ENCODE results near the gene ERN1. TPM values are rescaled to one million over a fixed set of nuclear protein-coding genes. Genes with fewer than 3 reads are reported as not detected.

The ERN1 gene
- total RNA-seq, 1 experiment from 2014 or later: 6.5 TPM

DNA sequence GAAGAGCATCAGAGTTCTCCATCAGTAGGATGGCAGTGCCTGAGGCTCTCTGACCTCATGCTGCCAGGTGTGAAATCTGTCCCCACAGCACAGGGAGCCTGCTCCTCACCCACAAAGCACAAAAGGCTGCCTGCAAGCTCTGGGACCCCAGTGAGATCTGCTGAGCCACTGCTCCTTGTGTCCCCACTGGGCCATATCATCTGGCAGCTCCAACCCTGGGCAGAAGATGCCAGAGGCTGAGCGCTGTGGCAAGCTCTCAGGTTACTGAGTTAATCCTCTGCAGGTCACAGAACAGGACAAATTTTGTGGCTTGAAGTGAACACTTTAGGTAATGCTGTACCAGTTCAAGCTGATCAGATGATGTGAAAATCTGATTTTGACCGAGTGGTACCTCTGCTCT lies 26.7 kb upstream of the ERN1 start:
- Mint-ChIP-seq H3K9me3 (no peaks in the 10 kb centered on the region), H3K4me3 (no peak overlapping the region), H3K36me3 (peaks cover 11% of the 10 kb centered on the region), H3K4me1 (peaks cover 25% of the 10 kb centered on the region), H3K27me3 (ENCODE audit: low read depth) (no peaks in the 10 kb centered on the region), H3K27ac (no peak overlapping the region)
- ATAC-seq: no peak
- TF ChIP-seq GABPB1 (CRISPR knock-in tag; IDR thresholded peaks at IDR 0.05) (no peak), GRHL2 (CRISPR knock-in tag; IDR thresholded peaks at IDR 0.05; ENCODE audit: insufficient replicate concordance, severe bottlenecking) (no peak), KAT7 (CRISPR knock-in tag; IDR thresholded peaks at IDR 0.05; ENCODE audit: borderline replicate concordance) (no peak), ZNF671 (CRISPR knock-in tag; IDR thresholded peaks at IDR 0.05) (no peak), GTF2I (CRISPR knock-in tag; conservative IDR thresholded peaks at IDR 0.05) (no peak), MXD4 (CRISPR knock-in tag; IDR thresholded peaks at IDR 0.05; ENCODE audit: borderline replicate concordance) (no peak), ZNF232 (CRISPR knock-in tag; IDR thresholded peaks at IDR 0.05) (no peak), NFE2L1 (CRISPR knock-in tag; IDR thresholded peaks at IDR 0.05) (no peak), SMAD3 (CRISPR knock-in tag; IDR thresholded peaks at IDR 0.05; ENCODE audit: borderline replicate concordance) (no peak), ELF4 (CRISPR knock-in tag; IDR thresholded peaks at IDR 0.05; ENCODE audit: low read depth) (no peak), MYBL2 (CRISPR knock-in tag; IDR thresholded peaks at IDR 0.05) (no peak), ZNF396 (CRISPR knock-in tag; IDR thresholded peaks at IDR 0.05; ENCODE audit: borderline replicate concordance) (no peak)
- TF ChIP-seq, protein P1, sequence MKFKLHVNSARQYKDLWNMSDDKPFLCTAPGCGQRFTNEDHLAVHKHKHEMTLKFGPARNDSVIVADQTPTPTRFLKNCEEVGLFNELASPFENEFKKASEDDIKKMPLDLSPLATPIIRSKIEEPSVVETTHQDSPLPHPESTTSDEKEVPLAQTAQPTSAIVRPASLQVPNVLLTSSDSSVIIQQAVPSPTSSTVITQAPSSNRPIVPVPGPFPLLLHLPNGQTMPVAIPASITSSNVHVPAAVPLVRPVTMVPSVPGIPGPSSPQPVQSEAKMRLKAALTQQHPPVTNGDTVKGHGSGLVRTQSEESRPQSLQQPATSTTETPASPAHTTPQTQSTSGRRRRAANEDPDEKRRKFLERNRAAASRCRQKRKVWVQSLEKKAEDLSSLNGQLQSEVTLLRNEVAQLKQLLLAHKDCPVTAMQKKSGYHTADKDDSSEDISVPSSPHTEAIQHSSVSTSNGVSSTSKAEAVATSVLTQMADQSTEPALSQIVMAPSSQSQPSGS (CRISPR knock-in tag; IDR thresholded peaks at IDR 0.05; ENCODE audit: borderline replicate concordance, low read depth): no peak
- no peak for DNase-seq (ENCODE audit: low spot score)
- ChIA-PET POLR2A (interaction anchor here (0.6 to 1.2 kb wide), 2 partner anchors 10 to 389 kb away, joined by 3 to 6 read pairs; no protein-coding TSS in a partner anchor), CTCF (no interaction called here)

DNA sequence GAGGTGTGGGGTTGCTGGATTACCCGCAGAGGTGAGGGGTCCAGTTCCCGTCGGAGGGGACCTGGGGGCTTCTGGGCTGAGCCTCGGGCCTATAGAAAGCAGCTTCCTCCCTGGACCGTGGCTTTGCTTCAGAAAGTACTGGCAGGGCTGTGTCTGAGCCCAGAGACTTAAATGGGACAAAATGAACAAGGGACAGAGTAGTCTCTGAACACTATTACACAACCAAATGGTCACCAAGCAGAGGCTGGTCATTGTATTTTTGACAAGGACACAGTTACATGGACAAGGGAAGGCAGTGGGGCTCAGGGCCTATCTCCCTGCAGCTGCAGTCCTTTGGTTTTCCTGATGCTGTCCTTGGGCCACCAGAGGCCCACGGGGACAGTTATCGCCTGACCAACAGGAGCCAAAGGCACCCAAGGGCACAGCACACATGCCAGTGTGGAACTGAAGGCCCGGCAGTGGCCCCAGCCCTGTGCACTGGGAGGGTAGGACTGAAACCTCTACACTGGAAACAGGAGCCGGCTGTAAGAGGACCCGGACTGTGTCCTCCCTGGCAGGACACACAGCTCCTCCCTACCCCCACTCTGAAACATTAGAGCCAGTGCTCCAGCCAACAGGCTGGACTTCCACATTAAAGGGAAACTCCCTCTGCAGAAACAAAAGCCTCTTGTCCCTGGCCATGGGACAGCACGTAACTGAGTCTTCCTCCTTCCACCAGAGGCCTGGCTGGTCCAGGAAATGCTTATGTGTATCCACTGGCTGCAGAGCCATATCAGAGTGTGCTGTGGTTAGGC lies 26.0 kb upstream of the ERN1 start:
- CTCF ChIA-PET: interaction anchor here (0.8 kb wide), 1 partner anchor 126 kb away, joined by 3 read pairs; no protein-coding TSS in a partner anchor
- Mint-ChIP-seq H3K9me3 (no peaks in the 10 kb centered on the region), H3K4me1 (peaks cover 25% of the 10 kb centered on the region), H3K36me3 (peaks cover 11% of the 10 kb centered on the region), H3K4me3 (no peak overlapping the region), H3K27me3 (ENCODE audit: low read depth) (no peaks in the 10 kb centered on the region), H3K27ac (no peak overlapping the region)
- TF ChIP-seq, protein P2, sequence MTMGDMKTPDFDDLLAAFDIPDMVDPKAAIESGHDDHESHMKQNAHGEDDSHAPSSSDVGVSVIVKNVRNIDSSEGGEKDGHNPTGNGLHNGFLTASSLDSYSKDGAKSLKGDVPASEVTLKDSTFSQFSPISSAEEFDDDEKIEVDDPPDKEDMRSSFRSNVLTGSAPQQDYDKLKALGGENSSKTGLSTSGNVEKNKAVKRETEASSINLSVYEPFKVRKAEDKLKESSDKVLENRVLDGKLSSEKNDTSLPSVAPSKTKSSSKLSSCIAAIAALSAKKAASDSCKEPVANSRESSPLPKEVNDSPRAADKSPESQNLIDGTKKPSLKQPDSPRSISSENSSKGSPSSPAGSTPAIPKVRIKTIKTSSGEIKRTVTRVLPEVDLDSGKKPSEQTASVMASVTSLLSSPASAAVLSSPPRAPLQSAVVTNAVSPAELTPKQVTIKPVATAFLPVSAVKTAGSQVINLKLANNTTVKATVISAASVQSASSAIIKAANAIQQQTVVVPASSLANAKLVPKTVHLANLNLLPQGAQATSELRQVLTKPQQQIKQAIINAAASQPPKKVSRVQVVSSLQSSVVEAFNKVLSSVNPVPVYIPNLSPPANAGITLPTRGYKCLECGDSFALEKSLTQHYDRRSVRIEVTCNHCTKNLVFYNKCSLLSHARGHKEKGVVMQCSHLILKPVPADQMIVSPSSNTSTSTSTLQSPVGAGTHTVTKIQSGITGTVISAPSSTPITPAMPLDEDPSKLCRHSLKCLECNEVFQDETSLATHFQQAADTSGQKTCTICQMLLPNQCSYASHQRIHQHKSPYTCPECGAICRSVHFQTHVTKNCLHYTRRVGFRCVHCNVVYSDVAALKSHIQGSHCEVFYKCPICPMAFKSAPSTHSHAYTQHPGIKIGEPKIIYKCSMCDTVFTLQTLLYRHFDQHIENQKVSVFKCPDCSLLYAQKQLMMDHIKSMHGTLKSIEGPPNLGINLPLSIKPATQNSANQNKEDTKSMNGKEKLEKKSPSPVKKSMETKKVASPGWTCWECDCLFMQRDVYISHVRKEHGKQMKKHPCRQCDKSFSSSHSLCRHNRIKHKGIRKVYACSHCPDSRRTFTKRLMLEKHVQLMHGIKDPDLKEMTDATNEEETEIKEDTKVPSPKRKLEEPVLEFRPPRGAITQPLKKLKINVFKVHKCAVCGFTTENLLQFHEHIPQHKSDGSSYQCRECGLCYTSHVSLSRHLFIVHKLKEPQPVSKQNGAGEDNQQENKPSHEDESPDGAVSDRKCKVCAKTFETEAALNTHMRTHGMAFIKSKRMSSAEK (CRISPR knock-in tag; IDR thresholded peaks at IDR 0.05; ENCODE audit: borderline replicate concordance): no peak
- TF ChIP-seq ZNF396 (CRISPR knock-in tag; IDR thresholded peaks at IDR 0.05; ENCODE audit: borderline replicate concordance): no peak
- no peak for TF ChIP-seq GRHL2 (CRISPR knock-in tag; IDR thresholded peaks at IDR 0.05; ENCODE audit: insufficient replicate concordance, severe bottlenecking)
- no peak for TF ChIP-seq ZNF232 (CRISPR knock-in tag; IDR thresholded peaks at IDR 0.05)
- no peak for TF ChIP-seq CREM (CRISPR knock-in tag; IDR thresholded peaks at IDR 0.05)
- TF ChIP-seq, protein P3, sequence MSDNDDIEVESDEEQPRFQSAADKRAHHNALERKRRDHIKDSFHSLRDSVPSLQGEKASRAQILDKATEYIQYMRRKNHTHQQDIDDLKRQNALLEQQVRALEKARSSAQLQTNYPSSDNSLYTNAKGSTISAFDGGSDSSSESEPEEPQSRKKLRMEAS (CRISPR knock-in tag; IDR thresholded peaks at IDR 0.05): no peak
- TF ChIP-seq, protein P4, sequence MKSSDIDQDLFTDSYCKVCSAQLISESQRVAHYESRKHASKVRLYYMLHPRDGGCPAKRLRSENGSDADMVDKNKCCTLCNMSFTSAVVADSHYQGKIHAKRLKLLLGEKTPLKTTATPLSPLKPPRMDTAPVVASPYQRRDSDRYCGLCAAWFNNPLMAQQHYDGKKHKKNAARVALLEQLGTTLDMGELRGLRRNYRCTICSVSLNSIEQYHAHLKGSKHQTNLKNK (CRISPR knock-in tag; IDR thresholded peaks at IDR 0.05): no peak
- TF ChIP-seq, protein P5, sequence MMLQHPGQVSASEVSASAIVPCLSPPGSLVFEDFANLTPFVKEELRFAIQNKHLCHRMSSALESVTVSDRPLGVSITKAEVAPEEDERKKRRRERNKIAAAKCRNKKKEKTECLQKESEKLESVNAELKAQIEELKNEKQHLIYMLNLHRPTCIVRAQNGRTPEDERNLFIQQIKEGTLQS (CRISPR knock-in tag; conservative IDR thresholded peaks at IDR 0.05): no peak
- TF ChIP-seq, protein P6, sequence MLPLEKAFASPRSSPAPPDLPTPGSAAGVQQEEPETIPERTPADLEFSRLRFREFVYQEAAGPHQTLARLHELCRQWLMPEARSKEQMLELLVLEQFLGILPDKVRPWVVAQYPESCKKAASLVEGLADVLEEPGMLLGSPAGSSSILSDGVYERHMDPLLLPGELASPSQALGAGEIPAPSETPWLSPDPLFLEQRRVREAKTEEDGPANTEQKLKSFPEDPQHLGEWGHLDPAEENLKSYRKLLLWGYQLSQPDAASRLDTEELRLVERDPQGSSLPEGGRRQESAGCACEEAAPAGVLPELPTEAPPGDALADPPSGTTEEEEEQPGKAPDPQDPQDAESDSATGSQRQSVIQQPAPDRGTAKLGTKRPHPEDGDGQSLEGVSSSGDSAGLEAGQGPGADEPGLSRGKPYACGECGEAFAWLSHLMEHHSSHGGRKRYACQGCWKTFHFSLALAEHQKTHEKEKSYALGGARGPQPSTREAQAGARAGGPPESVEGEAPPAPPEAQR (CRISPR knock-in tag; IDR thresholded peaks at IDR 0.05): no peak
- TF ChIP-seq RORB (CRISPR knock-in tag; IDR thresholded peaks at IDR 0.05): no peak
- no peak for TF ChIP-seq ZNF423 (CRISPR knock-in tag; IDR thresholded peaks at IDR 0.05)
- TF ChIP-seq TP53 (CRISPR knock-in tag; IDR thresholded peaks at IDR 0.05): no peak
- TF ChIP-seq, protein P7, sequence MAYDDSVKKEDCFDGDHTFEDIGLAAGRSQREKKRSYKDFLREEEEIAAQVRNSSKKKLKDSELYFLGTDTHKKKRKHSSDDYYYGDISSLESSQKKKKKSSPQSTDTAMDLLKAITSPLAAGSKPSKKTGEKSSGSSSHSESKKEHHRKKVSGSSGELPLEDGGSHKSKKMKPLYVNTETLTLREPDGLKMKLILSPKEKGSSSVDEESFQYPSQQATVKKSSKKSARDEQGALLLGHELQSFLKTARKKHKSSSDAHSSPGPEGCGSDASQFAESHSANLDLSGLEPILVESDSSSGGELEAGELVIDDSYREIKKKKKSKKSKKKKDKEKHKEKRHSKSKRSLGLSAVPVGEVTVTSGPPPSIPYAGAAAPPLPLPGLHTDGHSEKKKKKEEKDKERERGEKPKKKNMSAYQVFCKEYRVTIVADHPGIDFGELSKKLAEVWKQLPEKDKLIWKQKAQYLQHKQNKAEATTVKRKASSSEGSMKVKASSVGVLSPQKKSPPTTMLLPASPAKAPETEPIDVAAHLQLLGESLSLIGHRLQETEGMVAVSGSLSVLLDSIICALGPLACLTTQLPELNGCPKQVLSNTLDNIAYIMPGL (CRISPR knock-in tag; IDR thresholded peaks at IDR 0.05): no peak
- TF ChIP-seq RELA (CRISPR knock-in tag; IDR thresholded peaks at IDR 0.05; ENCODE audit: borderline replicate concordance): no peak
- POLR2A ChIA-PET: interaction anchor here (1.2 kb wide), 1 partner anchor 9 kb away, joined by 3 read pairs; no protein-coding TSS in a partner anchor
- ATAC-seq (no peak), DNase-seq (ENCODE audit: low spot score) (no peak)

Measured in WTC11 (cell line).